ENCODE data around the gene ADIRF. TPM values are rescaled to one million over a fixed set of nuclear protein-coding genes. Genes with fewer than 3 reads are reported as not detected.

The ADIRF gene
- total RNA-seq = 10.7 and 13.5 TPM in 2 replicates

DNA sequence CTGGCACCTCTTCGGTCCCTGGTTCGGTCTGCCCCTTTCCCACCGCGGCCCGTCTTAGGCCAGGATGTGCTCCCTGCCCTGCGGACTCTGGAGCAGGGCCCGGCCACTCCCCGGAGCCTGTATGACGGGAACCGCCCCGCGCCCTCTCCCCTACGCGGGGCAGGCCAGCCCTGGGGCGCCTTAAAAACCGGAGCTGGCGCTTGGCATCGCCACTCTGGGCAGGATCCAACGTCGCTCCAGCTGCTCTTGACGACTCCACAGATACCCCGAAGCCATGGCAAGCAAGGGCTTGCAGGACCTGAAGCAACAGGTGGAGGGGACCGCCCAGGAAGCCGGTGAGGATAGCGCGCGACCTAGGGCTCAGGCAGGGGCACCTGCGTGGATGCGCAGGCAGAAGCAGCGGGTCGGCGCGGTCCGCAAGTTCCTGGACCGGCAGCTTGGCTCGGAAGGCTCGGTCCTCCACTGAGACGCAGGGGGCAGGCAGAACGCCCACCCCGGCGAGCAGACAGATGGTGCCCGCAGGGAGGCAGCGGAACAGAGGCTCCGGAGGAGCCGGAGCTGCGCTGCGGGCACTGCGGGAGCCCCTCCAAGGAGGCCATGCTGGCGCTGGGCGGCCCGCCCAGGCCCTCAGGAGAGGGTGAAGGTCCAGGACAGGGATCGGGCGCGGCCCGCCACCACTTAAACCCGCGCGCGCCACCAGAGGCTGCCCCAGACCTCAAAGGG, at the start of gene ADIRF:
Gene ADIRF, plus strand, starts transcription at position 212 of the 723 bp plus-strand sequence. Its CDS starts 63 bp downstream, at position 275.

DNA sequence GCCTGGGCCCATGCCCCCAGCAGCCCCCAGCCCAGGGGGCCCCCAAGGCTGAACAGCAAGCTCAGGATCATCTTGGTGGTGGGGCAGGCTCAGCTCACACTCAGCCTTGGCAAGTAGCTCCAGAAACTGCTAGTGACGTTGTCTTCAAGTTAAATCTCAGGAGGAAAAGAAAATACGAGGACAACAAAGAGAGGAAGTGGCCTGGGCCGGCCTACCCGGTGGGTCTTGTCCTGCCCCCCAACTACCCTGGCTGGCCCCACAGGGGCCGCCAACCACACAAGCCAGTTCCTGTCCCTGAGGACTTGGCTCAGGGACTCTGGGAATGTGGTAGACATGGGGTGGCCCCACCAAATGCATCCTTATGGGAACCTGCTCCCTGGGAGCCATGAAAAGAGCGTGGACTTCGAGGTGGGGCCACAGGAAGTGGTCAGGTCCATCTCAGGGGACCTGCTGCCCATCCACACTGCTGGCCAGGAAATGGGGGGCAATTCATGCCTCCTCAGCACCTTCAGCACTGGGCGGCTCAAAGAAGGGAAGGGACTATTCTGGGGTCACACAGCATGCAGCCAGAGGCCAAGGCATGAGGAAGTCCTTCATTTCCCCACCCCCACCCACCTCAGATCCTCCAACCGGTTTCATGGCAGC, 10.7 kb upstream of the ADIRF start, which contains the start of gene MMRN2:
Gene MMRN2, minus strand, starts transcription at position 145 of the 645 bp plus-strand sequence. Its CDS starts 74 bp downstream, at position 71.

DNA sequence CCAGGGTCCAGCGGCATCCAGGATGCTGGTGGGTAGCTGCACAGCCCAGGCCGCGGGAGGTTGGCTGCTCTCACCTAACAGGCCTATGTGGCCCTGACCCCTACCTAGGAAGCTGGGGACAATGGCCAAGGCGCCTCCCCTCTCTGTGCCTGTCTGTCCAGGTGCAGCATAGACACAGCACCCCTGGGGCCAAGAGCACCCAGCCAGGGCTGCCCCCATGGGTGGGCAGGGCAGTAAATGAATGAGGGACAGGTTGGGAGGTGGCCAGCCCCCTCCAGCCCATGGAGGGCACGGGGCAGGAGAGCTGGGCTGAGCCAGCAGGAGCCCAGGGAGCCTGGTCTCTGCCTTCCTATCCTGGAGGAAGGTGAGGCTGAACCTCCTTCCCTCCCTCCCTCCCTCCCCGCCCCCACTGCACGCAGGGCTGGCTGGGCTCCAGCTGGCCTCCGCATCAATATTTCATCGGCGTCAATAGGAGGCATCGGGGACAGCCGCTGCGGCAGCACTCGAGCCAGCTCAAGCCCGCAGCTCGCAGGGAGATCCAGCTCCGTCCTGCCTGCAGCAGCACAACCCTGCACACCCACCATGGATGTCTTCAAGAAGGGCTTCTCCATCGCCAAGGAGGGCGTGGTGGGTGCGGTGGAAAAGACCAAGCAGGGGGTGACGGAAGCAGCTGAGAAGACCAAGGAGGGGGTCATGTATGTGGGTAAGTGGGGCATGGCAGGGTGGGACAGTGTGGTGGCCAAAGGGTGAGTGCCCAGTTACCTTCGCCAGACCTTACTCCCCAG, 10.0 kb upstream of the ADIRF start, which contains the start of gene SNCG:
Gene SNCG, plus strand, starts transcription at position 484 of the 785 bp plus-strand sequence. Its CDS starts 99 bp downstream, at position 583.

DNA sequence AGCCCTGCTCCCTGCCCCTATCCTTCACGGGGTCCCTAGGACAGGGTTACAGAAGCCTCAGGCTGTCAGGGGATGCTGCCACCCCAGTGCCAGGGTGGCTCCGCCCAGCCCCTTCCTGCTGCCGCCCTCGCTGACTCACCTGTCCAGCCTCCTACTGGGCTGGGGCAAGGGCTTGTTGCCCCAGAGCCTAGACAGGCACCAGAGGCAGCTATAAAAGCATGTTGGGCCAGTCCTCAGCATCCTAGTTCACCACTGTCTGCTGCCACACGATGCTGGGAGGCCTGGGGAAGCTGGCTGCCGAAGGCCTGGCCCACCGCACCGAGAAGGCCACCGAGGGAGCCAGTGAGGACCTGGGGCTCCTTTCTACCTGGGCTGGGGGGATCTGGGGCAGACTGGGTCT, 51.8 kb downstream of the ADIRF start, which contains the start of gene FAM25A:
Gene FAM25A, plus strand, starts transcription at position 239 of the 400 bp plus-strand sequence. Its CDS starts 31 bp downstream, at position 270.

Other genes starting within 250 kb of the ADIRF start
- gene BMPR1A, start 211.9 kb upstream of the ADIRF start, total RNA-seq = 22.5 and 33.4 TPM in 2 replicates
- gene MMRN2, start 10.9 kb upstream of the ADIRF start, total RNA-seq = 6.1 and 6.8 TPM in 2 replicates
- gene SNCG, start 9.9 kb upstream of the ADIRF start, total RNA-seq = 5.3 and 11.4 TPM in 2 replicates
- not detected in 2 replicates for gene FAM25A, start 51.8 kb downstream of the ADIRF start, total RNA-seq
- gene GLUD1, start 126.4 kb downstream of the ADIRF start, total RNA-seq = 131 and 139 TPM in 2 replicates
- 23.6 and 29.6 TPM in 2 replicates for gene SHLD2, start 126.7 kb downstream of the ADIRF start, total RNA-seq

Data from cardiac atrium fibroblast (primary cell).